GM12801 (cell line): ENCODE data around the gene IGFL1.

Source experiments
- CTCF ChIP-seq: IDR thresholded peaks from one replicate; pipeline ENCODE4 v1.5.1; 2011; ENCODE audit warnings: control low read depth; ENCODE audit not compliant: insufficient read length; ENCODE audit errors: extremely low read depth

Gene IGFL1

GRCh38 chr19:46206682-46207081 is 22.9 kb upstream of the IGFL1 start:
- TF ChIP-seq CTCF, result no peak

GRCh38 chr19:46209051-46209450 is 20.5 kb upstream of the IGFL1 start:
- TF ChIP-seq CTCF, result no peak

- TF ChIP-seq CTCF, result no peak
These were observed 20.1 kb upstream of the IGFL1 start for GRCh38 chr19:46209472-46209871.

GRCh38 chr19:46210669-46211068 is 18.9 kb upstream of the IGFL1 start:
- no peak for TF ChIP-seq CTCF

GRCh38 chr19:46211201-46211881 is 18.2 kb upstream of the IGFL1 start:
- no peak for TF ChIP-seq CTCF

- TF ChIP-seq CTCF, result no peak
These were observed 16.4 kb upstream of the IGFL1 start for GRCh38 chr19:46213156-46213555.

- no peak for TF ChIP-seq CTCF
These were observed 15.7 kb upstream of the IGFL1 start for GRCh38 chr19:46213806-46214205.
